SK-N-SH (cell line): ENCODE measurements around the gene ANKRD60. TPM values are rescaled to one million over a fixed set of nuclear protein-coding genes. Genes with fewer than 3 reads are reported as not detected.

Experiments
- CTCF ChIA-PET: fragments of 300-600, 350-600 bp; formaldehyde crosslinking; extraction: SDS; loops from one replicate; lab custom pipeline; 2021; lab: Yijun Ruan, JAX
- POLR2A ChIA-PET: fragments of 350-600 bp; sonication (Branson Sonifier 250); formaldehyde crosslinking; extraction: SDS; loops from one replicate; lab custom pipeline; 2020; ENCODE audit warnings: antibody characterized with exemption, inconsistent platforms; lab: Yijun Ruan, JAX
- DNase-seq: peaks from one replicate; pipeline ENCODE4 v3.0.0; 2012
- H2AFZ ChIP-seq: fragments of 200-600 bp; sonication (generic); 2 replicates; pipeline ENCODE4 v1.8.1; 2016; ENCODE audit warnings: antibody characterized with exemption, mild to moderate bottlenecking, low read depth
- H3F3A ChIP-seq: fragments of 200-600 bp; sonication (generic); replicated peaks from 2 replicates; pipeline ENCODE3; 2016; ENCODE audit warnings: antibody characterized with exemption, mild to moderate bottlenecking; ENCODE audit not compliant: insufficient read depth
- H3K27ac ChIP-seq, 2 experiments: fragments of 200-500 bp in 1 of 2; fragments of 200-600 bp in 1 of 2; sonication (Bioruptor generic) in 1 of 2; sonication (generic), shearing (Covaris generic) in 1 of 2; 2 replicates each; pipeline versions ENCODE4 v1.5.1 to v1.6.1; 2014 to 2016; ENCODE audit warnings: low read depth in 2 of 2, inconsistent platforms in 1 of 2, low read length in 1 of 2, mild to moderate bottlenecking in 1 of 2, mixed read lengths in 1 of 2
- H3K27me3 ChIP-seq: fragments of 200-600 bp; sonication (generic), shearing (Covaris generic); 2 replicates; pipeline ENCODE4 v1.6.1; 2016; ENCODE audit warnings: mixed run types; ENCODE audit not compliant: insufficient read depth
- H3K36me3 ChIP-seq, 2 experiments: fragments of 200-500 bp in 1 of 2; fragments of 200-600 bp in 1 of 2; sonication (Bioruptor generic) in 1 of 2; sonication (generic) in 1 of 2; replicated peaks in 1 of 2; 2 replicates each; pipeline versions ENCODE3 to v1.5.1; 2014 to 2016; ENCODE audit warnings: low read length in 1 of 2, mild to moderate bottlenecking in 1 of 2; ENCODE audit not compliant: insufficient read depth in 2 of 2, control insufficient read depth in 1 of 2
- H3K4me1 ChIP-seq, 2 experiments: fragments of 200-500 bp in 1 of 2; fragments of 200-600 bp in 1 of 2; sonication (Bioruptor generic) in 1 of 2; sonication (generic), shearing (Covaris generic) in 1 of 2; 2 replicates each; pipeline versions ENCODE4 v1.5.1 to v1.6.1; 2014 to 2016; ENCODE audit warnings: low read depth in 1 of 2, low read length in 1 of 2, mixed run types in 1 of 2; ENCODE audit not compliant: insufficient read depth in 2 of 2, control insufficient read depth in 1 of 2
- H3K4me2 ChIP-seq: fragments of 200-600 bp; sonication (generic), shearing (Covaris generic); 2 replicates; pipeline ENCODE4 v1.6.1; 2017; ENCODE audit warnings: mixed run types
- H3K4me3 ChIP-seq, 2 experiments: fragments of 200-500 bp in 1 of 2; fragments of 200-600 bp in 1 of 2; sonication (Bioruptor generic) in 1 of 2; sonication (generic), shearing (Covaris generic) in 1 of 2; 2 replicates each; pipeline versions ENCODE4 v1.5.1 to v1.8.1; 2014 to 2016; ENCODE audit warnings: low read depth in 2 of 2, inconsistent platforms in 1 of 2, low read length in 1 of 2, mild to moderate bottlenecking in 1 of 2, mixed read lengths in 1 of 2, moderate library complexity in 1 of 2
- H3K79me2 ChIP-seq: fragments of 200-600 bp; sonication (generic); 2 replicates; pipeline ENCODE4 v1.8.1; 2017; ENCODE audit warnings: mild to moderate bottlenecking; ENCODE audit not compliant: insufficient read depth
- H3K9ac ChIP-seq: fragments of 200-600 bp; sonication (generic); 2 replicates; pipeline ENCODE4 v1.6.1; 2017; ENCODE audit warnings: mixed run types
- H3K9me2 ChIP-seq: fragments of 200-600 bp; sonication (generic); 2 replicates; pipeline ENCODE4 v1.6.1; 2017; ENCODE audit warnings: mixed run types
- H3K9me3 ChIP-seq: fragments of 200-600 bp; sonication (generic); 2 replicates; pipeline ENCODE4 v1.6.1; 2017; ENCODE audit warnings: mixed run types, mild to moderate bottlenecking, moderate library complexity
- H4K20me1 ChIP-seq: fragments of 200-600 bp; sonication (generic); 2 replicates; pipeline ENCODE4 v1.6.1; 2017; ENCODE audit warnings: mild to moderate bottlenecking, mixed run types; ENCODE audit not compliant: insufficient read depth
- CTCF ChIP-seq: fragments of 200-600 bp; sonication (generic); IDR thresholded peaks from 2 replicates; pipeline ENCODE4 v1.6.1; 2017; ENCODE audit warnings: antibody characterized with exemption, mild to moderate bottlenecking, moderate library complexity
- FOSL2 ChIP-seq: IDR thresholded peaks from 2 replicates; pipeline ENCODE4 v1.4.0; 2012; ENCODE audit warnings: low read depth, mild to moderate bottlenecking, moderate library complexity, borderline replicate concordance
- FOXJ3 ChIP-seq: sonication (generic); formaldehyde crosslinking; IDR thresholded peaks from 2 replicates; pipeline ENCODE4 v1.5.1; 2020; ENCODE audit warnings: mild to moderate bottlenecking, missing genetic modification reagents
- FOXM1 ChIP-seq: IDR thresholded peaks from 2 replicates; pipeline ENCODE4 v1.4.0; 2012; ENCODE audit warnings: low read depth, mild to moderate bottlenecking
- NRF1 ChIP-seq: IDR thresholded peaks from 2 replicates; pipeline ENCODE4 v1.6.1; 2012; ENCODE audit warnings: low read depth, mild to moderate bottlenecking, low read length
- RCOR1 ChIP-seq: fragments of 150-350 bp; IDR thresholded peaks from 2 replicates; pipeline ENCODE4 v1.6.1; 2017; ENCODE audit warnings: antibody characterized with exemption, low read length
- RFX5 ChIP-seq: IDR thresholded peaks from 2 replicates; pipeline ENCODE4 v1.6.1; 2012; ENCODE audit warnings: mild to moderate bottlenecking, improper control_type of control experiment, low read length
- TAF1 ChIP-seq: IDR thresholded peaks from 2 replicates; pipeline ENCODE4 v1.6.1; 2012; ENCODE audit warnings: low read depth, mild to moderate bottlenecking, low read length, moderate library complexity, borderline replicate concordance
- TCF12 ChIP-seq: IDR thresholded peaks from 2 replicates; pipeline ENCODE4 v1.4.0; 2012
- WGBS: methylation state at CpG from one replicate; pipeline ENCODE4 v1.1.6; 2017; ENCODE audit warnings: low lambda C conversion rate; 5-methylcytosine and 5-hydroxymethylcytosine counted together
- polyA plus RNA-seq, 3 experiments: library from polyadenylated mRNA; depleted of rRNA; stranded (reverse); fragments of >200 nt; gene quantifications; 2 replicates each; pipeline ENCODE4 v1.2.3, GENCODE V29; 2012

The ANKRD60 gene
- polyA plus RNA-seq, 1 of the 3 experiments (the other 2 are of a cell fraction): not detected

DNA sequence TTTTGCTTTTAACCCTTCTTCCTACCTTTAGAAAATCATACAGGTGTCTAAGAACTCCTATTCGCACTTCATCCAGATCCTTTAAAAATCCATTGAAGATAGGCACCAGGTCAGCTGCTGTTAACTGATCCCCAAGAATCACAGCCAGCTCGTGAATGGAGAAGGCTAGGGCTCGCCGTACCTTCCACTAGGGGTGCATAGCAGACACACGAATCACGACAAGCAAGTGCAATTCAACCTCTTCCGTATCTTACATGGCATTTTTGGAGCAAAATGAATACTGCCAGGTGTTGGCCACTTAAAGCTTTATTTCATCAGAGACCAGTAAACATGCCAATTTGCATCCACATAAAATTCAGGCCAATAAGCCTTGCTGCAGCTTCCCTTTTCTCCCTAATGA is 10.8 kb upstream of the ANKRD60 start:
- ChIA-PET POLR2A (no interaction called here), CTCF (interaction anchor here (0.7 to 6.9 kb wide), 8 partner anchors 9 to 1217 kb away, joined by 3 to 87 read pairs (median 4); partner anchors contain the start of gene STX16)
- H3K79me2 ChIP-seq: no peaks in the 10 kb centered on the region
- no peaks in the 10 kb centered on the region for H3K9me2 ChIP-seq
- H3K9ac ChIP-seq: no peak overlapping the region
- peaks cover 14 to 28% of the 10 kb centered on the region in 2 experiments for H3K36me3 ChIP-seq
- no peak overlapping the region for H3K4me3 ChIP-seq
- no peaks in the 10 kb centered on the region for H4K20me1 ChIP-seq
- peaks cover 18% of the 10 kb centered on the region for H3F3A ChIP-seq
- H3K4me2 ChIP-seq: peak overlapping the region; percentile 21; the same call in 1 of the 2 replicates
- H3K4me1 ChIP-seq: peaks cover 12 to 15% of the 10 kb centered on the region in 2 experiments; a peak in 3 of 4 replicates
- TF ChIP-seq RFX5 (no peak), CTCF (peak; percentile 32), TCF12 (no peak), FOSL2 (peak; percentile 9; the same call in 1 of the 2 replicates), RCOR1 (no peak), NRF1 (no peak), FOXJ3 (CRISPR knock-in tag) (no peak)
- no peaks in the 10 kb centered on the region for H3K9me3 ChIP-seq
- no peak for DNase-seq
- peak overlapping the region in 1 of 2 experiments; percentile 92; a peak in 1 of 4 replicates for H3K27ac ChIP-seq
- no peaks in the 10 kb centered on the region for H3K27me3 ChIP-seq
- H2AFZ ChIP-seq: no peak overlapping the region
- 65% methylated on average over 7 of the region's 7 CpGs for WGBS

DNA sequence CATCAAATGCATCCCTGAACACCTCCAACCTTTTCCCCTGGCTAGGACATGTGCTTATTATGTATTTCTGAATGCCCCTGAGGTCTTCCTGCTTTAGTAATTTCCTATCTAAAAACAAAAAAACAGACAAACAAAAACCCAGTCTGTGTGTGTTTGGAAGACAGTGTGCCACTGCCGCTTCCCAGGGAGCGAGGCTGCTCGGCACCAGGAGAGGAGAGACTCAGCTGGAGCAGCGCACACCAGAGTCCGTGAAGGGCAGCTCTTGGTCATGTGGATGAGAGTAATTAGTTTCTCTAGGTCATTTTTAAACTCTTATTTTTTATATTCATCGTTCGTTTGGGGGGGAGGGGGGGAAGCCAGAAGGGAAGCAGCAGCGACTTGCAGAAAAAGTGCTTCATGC is 10.0 kb upstream of the ANKRD60 start:
- Histone ChIP-seq H3K79me2 (no peaks in the 10 kb centered on the region), H3K4me1 (peaks cover 12 to 15% of the 10 kb centered on the region in 2 experiments; a peak in 3 of 4 replicates), H2AFZ (no peak overlapping the region), H3K9ac (peak overlapping the region; percentile 64; the same call in 1 of the 2 replicates), H3K27ac (peak overlapping the region; percentile 12 to 92; a peak in 3 of 4 replicates), H3K4me3 (peak overlapping the region in 1 of 2 experiments; percentile 67; a peak in 2 of 4 replicates), H3K4me2 (peak overlapping the region; percentile 79), H3K9me2 (no peaks in the 10 kb centered on the region), H3F3A (peaks cover 18% of the 10 kb centered on the region), H3K27me3 (no peaks in the 10 kb centered on the region), H3K9me3 (no peaks in the 10 kb centered on the region), H3K36me3 (peaks cover 14 to 26% of the 10 kb centered on the region in 2 experiments), H4K20me1 (no peaks in the 10 kb centered on the region)
- CTCF ChIA-PET: interaction anchor here (0.7 to 6.9 kb wide), 9 partner anchors 10 to 1217 kb away, joined by 3 to 87 read pairs (median 4); partner anchors contain the start of gene STX16
- POLR2A ChIA-PET: no interaction called here
- DNase-seq: no peak
- WGBS: 62% methylated on average over 8 of the region's 8 CpGs
- TF ChIP-seq FOXM1 (no peak), TAF1 (no peak)
